GM18498 (cell line): ENCODE results near the gene LYRM7.
"Not testable (repeated sequence)": the region's sequence is repeated elsewhere in the genome, so short reads cannot be mapped to it uniquely, and the experiment has no call there.

ENCODE experiments used
- ATAC-seq: cut with Tn5 transposase; IDR thresholded peaks from one replicate; pipeline ENCODE4 v1.9.1; 2021; ENCODE audit warnings: mild to moderate bottlenecking, moderate library complexity; ENCODE audit not compliant: unreplicated experiment

LYRM7 gene

DNA sequence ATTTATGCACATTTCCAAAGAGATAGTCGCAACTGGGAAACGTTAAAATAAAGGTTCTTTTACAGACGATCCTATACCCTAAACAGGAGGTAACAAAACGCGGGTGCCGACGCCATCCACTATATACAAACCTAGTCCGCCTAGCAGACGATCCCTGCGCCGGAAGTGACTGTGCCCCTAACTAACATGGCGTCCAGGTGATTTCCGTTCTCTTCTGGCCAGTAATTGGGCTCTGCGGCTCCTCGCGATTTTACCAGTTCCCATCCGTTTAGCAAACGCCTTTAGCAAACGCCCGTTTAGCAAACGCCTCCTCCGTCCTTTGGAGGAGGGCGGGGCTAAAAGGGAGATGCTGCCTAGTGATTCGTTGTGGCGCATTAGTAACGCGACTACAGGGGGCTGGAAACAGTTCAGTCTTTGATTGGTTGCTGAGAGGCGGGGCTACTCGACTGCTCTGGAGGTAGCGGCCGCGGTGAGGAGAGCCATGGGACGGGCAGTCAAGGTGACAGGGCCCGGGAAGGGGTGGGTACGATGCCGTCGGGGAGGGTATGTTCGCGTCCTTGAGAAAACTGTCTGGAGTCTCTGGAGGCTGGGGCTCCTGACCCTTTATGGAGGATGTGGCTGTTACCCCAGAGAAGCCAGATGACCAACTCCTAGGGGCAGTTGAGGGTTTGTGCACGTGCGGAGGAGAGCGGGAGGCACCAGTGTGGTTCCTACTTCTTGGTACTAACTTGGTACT is at the start of gene LYRM7:
Gene LYRM7, plus strand, starts transcription at position 405 of the 736 bp plus-strand sequence. Its CDS starts 77 bp downstream, at position 482.
- peak; percentile 97 for ATAC-seq

DNA sequence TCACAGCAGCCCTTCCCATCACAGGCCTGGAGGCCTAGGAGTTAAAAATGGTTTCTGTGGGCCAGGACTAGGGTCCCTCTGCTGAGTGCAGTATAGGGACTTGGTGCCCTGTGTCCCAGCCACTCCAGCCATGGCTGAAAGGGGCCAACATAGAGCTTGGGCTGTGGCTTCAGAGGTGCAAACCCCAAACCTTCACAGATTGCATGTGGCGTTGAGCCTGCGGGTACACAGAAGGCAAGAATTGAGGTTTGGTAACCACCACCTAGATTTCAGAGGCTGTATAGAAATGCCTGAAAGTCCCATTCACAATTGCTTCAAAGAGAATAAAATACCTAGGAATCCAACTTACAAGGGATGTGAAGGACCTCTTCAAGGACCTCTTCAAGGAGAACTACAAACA is 43.5 kb upstream of the LYRM7 start:
- ATAC-seq, result not testable (repeated sequence)

DNA sequence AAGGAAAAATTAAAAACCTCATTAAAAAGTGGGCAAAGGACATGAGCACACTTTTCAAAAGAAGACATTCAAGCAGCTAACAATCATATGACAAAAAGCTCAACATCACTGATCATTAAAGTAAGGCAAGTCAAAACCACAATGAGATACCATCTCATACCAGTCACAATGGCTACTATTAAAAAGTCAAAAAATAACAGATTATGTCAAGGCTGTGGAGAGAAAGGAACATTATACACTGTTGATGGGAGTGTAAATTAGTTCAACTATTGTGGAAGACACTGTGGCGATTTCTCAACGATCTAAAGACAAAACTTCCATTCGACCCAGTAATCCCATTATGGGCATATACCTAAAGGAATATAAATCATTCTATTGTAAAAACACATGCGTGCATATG is 41.4 kb upstream of the LYRM7 start:
- no peak for ATAC-seq

DNA sequence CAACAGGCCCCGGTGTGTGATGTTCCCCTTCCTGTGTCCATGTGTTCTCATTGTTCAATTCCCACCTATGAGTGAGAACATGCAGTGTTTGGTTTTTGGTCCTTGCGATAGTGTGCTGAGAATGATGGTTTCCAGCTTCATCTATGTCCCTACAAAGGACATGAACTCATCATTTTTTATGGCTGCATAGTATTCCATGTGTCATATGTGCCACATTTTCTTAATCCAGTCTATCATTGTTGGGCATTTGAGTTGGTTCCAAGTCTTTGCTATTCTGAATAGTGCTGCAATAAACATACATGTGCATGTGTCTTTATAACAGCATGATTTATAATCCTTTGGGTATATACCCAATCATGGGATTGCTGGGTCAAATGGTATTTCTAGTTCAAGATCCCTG is 37.7 kb upstream of the LYRM7 start:
- ATAC-seq, result not testable (repeated sequence)

DNA sequence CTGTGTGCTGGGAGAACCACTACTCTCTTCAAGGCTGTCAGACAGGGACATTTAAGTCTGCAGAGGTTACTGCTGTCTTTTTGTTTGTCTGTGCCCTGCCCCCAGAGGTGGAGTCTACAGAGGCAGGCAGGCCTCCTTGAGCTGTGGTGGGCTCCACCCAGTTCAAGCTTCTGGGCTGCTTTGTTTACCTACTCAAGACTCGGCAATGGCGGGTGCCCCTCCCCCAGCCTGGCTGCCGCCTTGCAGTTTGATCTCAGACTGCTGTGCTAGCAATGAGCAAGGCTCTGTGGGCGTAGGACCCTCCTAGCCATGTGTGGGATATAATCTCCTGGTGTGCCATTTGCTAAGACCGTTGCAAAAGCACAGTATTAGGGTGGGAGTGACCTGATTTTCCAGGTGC is 32.3 kb upstream of the LYRM7 start:
- not testable (repeated sequence) for ATAC-seq

DNA sequence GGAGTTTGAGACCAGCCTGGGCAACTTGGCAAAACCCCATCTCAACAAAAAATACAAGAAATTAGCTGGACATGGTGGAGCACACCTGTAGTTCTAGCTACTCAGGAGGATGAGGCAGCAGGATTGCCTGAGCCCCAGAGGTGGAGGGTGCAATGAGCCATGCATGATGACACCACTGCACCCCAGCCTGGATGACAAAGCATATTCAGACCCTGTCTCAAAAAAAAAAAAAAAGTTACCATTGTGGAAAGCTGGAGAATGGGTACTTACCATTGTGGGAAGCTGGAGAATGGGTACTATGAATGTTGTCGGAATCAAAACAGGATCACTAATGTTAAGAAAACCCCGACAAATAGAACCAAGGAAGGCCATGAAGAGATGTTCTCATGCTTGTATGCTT is 31.4 kb upstream of the LYRM7 start:
- ATAC-seq, result no peak

DNA sequence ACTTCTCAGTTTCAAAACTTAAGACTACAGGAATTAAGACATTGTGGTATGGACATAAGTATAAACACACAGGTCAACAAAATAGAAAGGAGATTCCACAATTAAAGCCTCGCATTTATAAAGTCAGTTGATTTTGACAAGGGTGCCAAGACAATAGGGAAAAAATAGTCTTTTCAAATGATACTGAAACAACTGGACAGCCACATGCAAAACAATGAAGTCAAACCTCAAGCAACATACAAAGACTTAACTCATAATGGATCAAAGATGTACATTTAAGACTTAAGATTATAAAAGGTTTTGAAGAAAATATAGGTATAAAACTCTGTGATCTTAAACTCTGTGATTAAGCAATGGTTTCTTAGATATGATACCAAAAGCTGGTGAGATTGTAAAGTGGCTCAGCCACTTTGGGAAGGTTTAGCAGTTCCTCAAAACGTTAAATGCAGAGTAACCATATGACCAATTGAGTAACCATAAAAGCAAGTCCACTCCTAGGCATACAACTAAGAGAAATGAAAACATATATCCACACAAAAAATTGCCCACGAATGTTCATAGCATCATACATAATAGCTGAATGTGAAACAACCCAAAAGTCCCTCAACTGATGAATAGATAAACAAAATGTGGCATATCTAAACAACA is 27.6 kb upstream of the LYRM7 start:
- ATAC-seq, result peak; percentile 65

DNA sequence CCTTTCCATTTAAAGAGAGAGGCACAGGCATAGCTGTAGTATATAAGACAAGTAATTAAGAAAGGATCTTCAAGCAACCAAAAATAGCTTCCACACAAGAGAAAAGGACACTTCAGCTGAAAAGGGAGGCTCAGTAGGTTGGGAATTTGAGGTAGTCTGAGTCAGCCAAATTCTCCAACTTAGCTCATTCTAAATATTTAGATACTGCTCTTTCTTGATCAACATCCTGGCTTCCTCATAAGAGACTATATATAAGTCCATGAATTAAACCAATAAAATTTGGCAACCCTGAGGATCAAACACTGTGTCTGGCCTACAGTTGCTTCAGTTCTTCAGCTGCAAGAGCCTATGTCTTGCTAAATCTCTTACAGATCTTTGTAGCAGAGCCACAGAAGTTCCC is 23.5 kb upstream of the LYRM7 start:
- ATAC-seq, result no peak

DNA sequence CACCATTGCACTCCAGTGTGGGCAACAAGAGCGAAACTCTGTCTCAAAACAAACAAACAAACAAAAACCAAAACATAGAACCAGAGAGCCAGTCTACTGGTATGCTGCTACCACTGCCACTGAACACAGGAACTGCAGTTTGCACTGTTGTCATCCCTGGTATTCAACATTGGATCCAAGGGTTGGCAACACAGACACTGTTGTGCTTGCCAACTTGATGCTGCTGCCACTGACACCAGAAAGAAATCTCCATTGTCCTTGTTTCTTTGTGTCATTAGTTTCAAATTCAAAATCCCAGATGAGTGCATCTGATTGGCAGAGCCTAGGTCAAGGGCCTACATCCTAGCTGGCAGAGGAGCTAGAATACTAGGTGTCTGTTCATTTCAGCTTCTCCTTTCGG is 21.9 kb upstream of the LYRM7 start:
- no peak for ATAC-seq

DNA sequence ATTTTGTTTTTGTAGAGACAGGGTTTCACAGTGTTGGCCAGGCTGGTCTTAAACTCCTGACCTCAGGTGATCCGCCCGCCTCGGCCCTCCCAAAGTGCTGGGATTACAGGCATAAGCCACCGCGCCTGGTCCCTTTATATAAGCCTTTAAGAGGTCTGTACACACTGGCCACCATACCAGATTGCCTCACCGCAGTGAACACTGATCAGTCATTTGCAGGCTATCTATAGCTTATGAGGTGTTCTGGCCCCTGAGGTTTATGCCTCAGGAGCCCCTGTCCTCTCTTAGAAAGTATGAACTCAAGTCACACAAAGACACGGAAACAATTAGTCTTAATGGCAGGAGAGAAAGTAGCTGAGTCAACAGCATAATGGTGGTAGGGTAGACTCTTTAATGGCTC is 20.3 kb upstream of the LYRM7 start:
- ATAC-seq, result no peak

DNA sequence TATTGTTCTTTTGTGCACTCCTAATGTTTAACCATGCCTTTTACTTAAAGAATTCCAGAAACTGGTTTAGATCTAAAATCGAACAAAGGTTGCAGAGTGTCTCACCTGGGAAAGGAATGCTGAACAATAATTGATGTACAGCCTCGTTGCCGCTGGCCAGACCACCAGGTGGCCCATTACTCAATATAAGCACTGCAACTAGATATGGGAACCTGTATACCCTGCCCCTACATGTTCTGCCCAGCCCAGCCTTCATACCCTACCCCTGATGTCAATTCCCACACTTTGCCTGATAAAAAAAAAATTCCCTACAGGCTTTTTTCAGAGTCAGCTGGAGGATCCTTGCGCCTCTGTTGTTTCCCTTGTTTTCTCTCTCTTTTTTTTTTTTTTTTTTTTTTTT is 19.5 kb upstream of the LYRM7 start:
- no peak for ATAC-seq

DNA sequence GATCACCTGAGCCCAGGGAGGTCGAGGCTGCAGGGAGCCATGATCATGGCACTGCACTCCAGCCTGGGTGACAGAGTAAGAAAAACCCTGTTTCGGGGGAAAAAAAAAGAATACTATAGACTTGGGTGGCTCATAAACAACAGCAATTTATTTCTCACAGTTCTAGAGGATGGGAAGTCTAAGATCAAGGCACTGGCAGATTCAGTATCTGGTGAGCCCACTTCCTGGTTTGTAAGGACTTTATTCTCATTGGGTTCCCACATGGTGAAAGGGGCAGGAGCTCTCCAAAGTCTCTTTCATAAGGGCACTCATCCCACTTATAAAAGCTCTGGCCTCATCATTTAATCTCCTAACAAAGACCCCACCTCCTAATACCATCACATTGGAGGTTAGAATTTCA is 14.4 kb upstream of the LYRM7 start:
- no peak for ATAC-seq

DNA sequence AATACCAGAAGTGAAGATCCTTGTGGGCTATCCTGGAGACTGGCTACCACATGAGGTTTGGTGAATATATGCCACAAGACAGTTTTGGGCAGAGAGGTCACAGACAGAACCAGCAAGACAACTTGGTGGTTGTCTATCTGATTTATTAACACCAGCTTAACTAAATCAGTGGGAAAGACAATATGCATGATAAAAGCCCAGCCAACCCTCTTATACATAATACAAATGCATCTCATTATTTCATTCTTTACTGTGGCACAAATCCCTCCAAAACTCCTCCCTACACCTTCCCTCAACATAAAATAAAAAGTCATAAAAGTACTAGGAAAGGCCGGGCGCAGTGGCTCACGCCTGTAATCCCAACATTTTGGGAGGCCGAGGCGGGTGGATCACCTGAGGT is 13.8 kb upstream of the LYRM7 start:
- ATAC-seq, result no peak

DNA sequence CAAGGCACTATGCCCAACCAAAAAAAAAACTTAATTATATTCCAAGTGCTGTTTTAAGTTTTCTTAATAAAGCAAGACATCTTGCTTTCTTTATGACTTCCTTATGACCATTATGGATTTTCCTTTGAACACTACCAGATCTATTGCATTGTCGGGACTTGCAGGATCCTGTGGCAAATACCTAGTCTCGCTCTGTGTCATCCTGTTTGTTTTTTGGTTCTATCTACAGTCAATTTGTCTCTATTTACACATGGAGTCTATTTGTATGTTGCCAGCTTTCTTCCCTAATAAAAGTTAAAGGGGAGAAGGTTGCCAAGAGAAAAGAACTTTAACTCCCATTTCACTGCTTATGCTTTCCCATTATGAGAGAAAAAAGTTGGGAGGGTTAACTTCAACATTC is 10.6 kb upstream of the LYRM7 start:
- ATAC-seq, result no peak

DNA sequence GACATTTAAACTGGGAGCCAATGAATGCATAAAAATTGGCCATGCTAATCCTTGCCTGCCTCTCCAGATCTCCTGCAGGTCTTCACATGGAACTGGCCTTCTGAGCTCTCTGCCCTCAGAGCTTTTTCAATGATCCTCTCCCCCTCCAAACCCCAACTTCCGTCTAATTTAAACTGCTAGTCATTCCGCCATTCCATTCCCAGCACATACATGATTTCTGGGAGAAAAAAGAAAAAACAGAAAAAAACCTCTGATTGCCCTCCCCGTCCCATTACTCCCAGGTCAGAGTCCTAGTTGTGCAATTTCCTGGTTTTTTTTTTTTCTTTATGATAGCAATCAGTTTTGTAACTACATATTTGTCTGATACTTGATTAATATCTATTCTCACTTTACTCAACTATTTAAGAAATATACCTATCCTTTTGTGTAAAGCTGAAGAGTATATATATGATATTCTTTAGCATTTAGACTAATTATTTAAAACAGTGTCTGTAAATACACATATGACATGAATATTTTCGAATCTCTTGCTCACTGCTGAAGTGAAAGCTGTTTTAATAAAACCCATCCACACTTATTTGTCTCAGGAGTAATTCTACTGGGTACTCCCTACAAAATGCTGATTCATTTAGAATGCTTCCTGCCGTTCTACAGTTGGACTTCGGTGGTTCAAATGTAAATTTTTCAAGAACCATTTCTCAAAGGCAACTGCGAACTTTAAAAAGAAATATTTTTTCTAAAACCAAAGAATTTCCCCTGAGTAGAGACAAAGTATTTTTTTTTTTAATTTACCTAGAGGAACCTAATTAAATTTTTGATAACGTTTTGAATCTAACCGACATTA is 7.2 kb upstream of the LYRM7 start:
- no peak for ATAC-seq

DNA sequence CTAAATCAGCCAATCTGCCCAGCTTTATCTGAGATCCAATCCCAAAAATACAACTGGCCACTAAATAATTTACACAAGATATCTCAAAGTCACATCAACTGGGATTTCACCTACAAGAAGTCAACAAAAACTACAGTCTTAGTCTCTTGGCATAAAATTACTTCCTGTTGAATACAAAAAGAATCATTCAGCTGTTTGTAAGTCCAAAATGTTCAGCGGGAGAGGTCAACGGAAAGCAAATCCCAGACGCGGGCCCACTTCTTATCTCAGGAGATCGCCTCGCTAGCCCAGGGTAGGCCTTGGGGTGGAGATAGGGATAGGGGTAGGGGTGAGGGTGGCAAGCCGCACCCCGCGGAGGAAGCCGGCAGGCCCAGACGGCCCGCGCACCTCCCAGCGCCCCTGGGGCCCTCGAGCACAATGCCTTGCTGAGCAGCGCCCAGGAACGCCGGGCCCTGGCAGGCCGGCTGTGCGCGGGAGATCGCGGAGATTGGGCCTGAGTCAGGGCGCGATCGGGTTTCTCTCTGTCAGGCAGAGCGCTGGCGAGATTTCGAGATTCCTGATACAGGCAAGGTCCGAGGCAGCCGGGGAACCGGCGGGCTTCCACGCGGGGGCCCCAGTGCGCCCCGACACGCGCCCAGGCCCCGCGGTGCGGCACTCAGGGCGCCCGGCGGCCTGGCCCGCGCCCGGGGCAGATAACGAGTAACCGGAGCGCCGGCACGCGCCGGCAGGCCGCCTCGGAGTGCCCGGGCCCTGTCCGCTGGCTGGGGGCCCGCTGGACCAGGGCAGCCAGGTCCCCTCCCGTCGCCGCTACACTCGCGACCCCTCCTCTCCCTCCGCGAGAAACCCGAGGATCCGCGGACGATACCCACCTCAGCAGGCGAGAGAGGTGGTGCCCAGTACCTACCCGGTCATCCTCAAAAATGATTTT is 6.3 kb upstream of the LYRM7 start:
- ATAC-seq, result peak; percentile 80

DNA sequence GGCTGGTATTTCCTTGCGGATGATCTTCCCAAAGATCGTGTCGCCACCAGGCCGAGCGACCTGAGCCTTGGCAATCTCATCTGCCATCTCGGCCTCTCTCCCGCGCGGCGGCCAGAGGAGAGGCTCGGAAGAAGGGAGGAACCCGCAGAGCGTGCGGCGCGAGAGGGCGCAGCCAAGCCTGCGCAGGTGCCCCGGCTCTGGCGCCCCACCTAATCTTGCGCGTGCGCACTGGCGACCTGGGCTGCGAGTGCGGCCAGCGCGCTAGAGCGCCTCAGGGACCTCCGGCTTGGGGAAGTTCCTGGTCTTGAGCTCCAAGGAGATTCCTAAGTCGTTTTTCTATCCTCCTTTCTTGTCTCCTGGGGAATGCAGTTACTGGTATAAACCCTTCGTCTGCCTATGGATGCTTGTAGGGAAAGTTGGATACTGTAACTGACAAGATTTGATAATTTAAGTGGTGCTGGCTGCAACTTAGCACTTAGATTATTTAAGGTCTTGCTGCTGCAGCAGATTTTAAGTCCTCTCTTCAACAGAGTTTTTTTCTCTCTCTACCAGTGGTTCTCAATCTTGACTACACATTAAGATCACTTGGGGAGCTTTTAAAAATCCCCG is 5.5 kb upstream of the LYRM7 start, which contains the start of gene HINT1:
Gene HINT1, minus strand, starts transcription at position 138 of the 609 bp plus-strand sequence. Its CDS starts 51 bp downstream, at position 87.
- ATAC-seq, result peak; percentile 84

DNA sequence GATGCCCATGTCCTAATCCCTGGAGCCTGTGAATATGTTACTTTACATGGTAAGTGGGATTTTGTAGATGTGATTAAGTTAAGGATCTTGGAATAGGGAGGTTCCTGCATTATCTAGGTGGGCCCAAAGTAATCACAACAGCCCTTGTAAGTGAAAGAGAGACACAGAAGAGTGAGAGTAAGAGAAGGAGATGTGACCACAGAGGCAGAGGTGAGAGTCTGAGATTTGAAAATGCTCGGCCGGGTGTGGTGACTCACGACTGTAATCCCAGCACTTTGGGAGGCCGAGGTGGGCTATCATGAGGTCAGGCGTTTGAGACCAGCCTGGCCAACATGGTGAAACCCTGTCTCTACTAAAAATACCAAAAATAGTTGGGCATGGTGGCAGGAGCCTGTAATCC is 3.1 kb upstream of the LYRM7 start:
- ATAC-seq, result no peak

DNA sequence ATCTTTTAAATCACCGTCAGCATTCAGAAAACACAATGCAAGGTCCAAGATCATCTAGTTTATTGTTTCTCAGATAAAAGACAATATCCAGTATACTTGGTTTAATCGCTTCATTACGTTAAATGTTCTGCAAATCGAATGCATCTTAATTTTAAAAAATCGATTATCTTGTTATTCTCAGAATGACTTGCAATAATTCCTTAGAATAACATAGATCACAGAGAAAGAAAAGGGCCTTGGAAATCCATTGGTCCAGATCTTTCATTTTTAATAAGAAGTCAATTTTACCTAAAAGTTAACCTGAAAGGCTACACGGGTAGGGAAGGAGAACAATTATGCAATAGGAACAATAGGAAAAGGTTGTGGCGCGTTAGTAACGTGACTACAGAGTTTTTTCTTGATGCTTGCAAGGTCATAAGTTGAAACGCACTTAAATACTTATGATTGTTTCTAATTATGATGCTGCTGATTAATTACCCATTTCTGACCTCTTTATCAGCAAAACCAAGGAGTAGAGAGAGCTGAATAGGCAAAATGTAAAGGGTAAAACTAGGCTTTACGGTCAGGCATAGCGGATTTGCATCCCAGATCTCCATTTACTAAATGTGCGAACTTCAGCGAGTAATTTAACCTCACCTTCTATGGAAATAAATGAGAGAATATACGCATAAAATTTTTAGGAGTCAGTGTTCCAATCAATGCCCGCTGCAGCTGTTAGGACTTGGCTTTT is 769 bp upstream of the LYRM7 start:
- no peak for ATAC-seq
